ENCODE data around the gene HYAL4.

Gene HYAL4

GRCh38 chr7:123871998-123872867 is 27.3 kb downstream of the HYAL4 start:
- no peak overlapping the region for H3K4me3 ChIP-seq (ENCODE audit: control insufficient read depth, low read depth, low read length)
- TF ChIP-seq CTCF (conservative IDR thresholded peaks at IDR 0.05; ENCODE audit: control insufficient read depth, insufficient read depth, low read depth, low read length) = peak; percentile 47
- peak; percentile 56 for DNase-seq (ENCODE audit: low read depth)

GRCh38 chr7:123872908-123873307 is 27.9 kb downstream of the HYAL4 start:
- H3K4me3 ChIP-seq (ENCODE audit: control insufficient read depth, low read depth, low read length) = no peak overlapping the region
- TF ChIP-seq CTCF (conservative IDR thresholded peaks at IDR 0.05; ENCODE audit: control insufficient read depth, insufficient read depth, low read depth, low read length) = no peak
- DNase-seq (ENCODE audit: low read depth) = no peak

GRCh38 chr7:123876557-123877256 is 31.7 kb downstream of the HYAL4 start:
- H3K4me3 ChIP-seq (ENCODE audit: control insufficient read depth, low read depth, low read length) = no peak overlapping the region
- DNase-seq (ENCODE audit: low read depth) = no peak
- no peak for TF ChIP-seq CTCF (conservative IDR thresholded peaks at IDR 0.05; ENCODE audit: control insufficient read depth, insufficient read depth, low read depth, low read length)

- no peak overlapping the region for H3K4me3 ChIP-seq (ENCODE audit: control insufficient read depth, low read depth, low read length)
- no peak for DNase-seq (ENCODE audit: low read depth)
- no peak for TF ChIP-seq CTCF (conservative IDR thresholded peaks at IDR 0.05; ENCODE audit: control insufficient read depth, insufficient read depth, low read depth, low read length)
Measured at GRCh38 chr7:123879628-123880027, 34.7 kb downstream of the HYAL4 start.

- no peak for TF ChIP-seq CTCF (conservative IDR thresholded peaks at IDR 0.05; ENCODE audit: control insufficient read depth, insufficient read depth, low read depth, low read length)
- H3K4me3 ChIP-seq (ENCODE audit: control insufficient read depth, low read depth, low read length) = no peak overlapping the region
- no peak for DNase-seq (ENCODE audit: low read depth)
Measured at GRCh38 chr7:123881300-123881699, 36.3 kb downstream of the HYAL4 start.

- TF ChIP-seq CTCF (conservative IDR thresholded peaks at IDR 0.05; ENCODE audit: control insufficient read depth, insufficient read depth, low read depth, low read length) = no peak
- DNase-seq (ENCODE audit: low read depth) = no peak
- H3K4me3 ChIP-seq (ENCODE audit: control insufficient read depth, low read depth, low read length) = no peak overlapping the region
Measured at GRCh38 chr7:123883154-123883553, 38.2 kb downstream of the HYAL4 start.

Measured in fibroblast of mammary gland (primary cell).